SK-N-SH treated with all-trans-retinoic acid at 6 μM for 48 hours (cell line): ENCODE data around the gene VPS26B.

Experiments
- ATAC-seq: fragments of 200-7000 bp; cut with Tn5 transposase; 3 replicates; pipeline ENCODE4 v1.9.1; 2020; ENCODE audit warnings: mild to moderate bottlenecking, moderate library complexity
- ARNTL ChIP-seq: fragments of 450-650 bp; formaldehyde crosslinking; IDR thresholded peaks from 2 replicates; pipeline ENCODE4 v1.5.0; 2020; ENCODE audit warnings: low read depth, mild to moderate bottlenecking, moderate library complexity, borderline replicate concordance
- ESRRG ChIP-seq: fragments of 250-450 bp; sonication (Bioruptor Pico); IDR thresholded peaks from 2 replicates; pipeline ENCODE4 v1.6.1; 2021; ENCODE audit warnings: mild to moderate bottlenecking
- GLIS3 ChIP-seq: fragments of 250-450 bp; sonication (Bioruptor Pico); IDR thresholded peaks from 2 replicates; pipeline ENCODE4 v1.5.0; 2020; ENCODE audit warnings: mild to moderate bottlenecking, moderate library complexity
- ISL1 ChIP-seq: fragments of 250-450 bp; sonication (Bioruptor Pico); IDR thresholded peaks from 2 replicates; pipeline ENCODE4 v2.1.2; 2022; ENCODE audit warnings: mild to moderate bottlenecking, moderate library complexity
- OSR1 ChIP-seq: fragments of 250-450 bp; sonication (Bioruptor Pico); IDR thresholded peaks from 2 replicates; pipeline ENCODE4 v1.8.0; 2022; ENCODE audit warnings: moderate library complexity, mild to moderate bottlenecking, inconsistent platforms
- PPARA ChIP-seq: fragments of 250-450 bp; sonication (Bioruptor Pico); IDR thresholded peaks from 2 replicates; pipeline ENCODE4 v1.5.0; 2020; ENCODE audit warnings: mild to moderate bottlenecking, borderline replicate concordance
- RARB ChIP-seq: fragments of 250-450 bp; sonication (Bioruptor Pico); IDR thresholded peaks from 2 replicates; pipeline ENCODE4 v1.8.0; 2021; ENCODE audit warnings: mild to moderate bottlenecking, moderate library complexity
- SNAI2 ChIP-seq: fragments of 250-450 bp; sonication (Bioruptor Pico); IDR thresholded peaks from 2 replicates; pipeline ENCODE4 v1.5.0; 2020; ENCODE audit warnings: mild to moderate bottlenecking, moderate library complexity
- TCF4 ChIP-seq: fragments of 250-450 bp; sonication (Bioruptor Pico); IDR thresholded peaks from 2 replicates; pipeline ENCODE4 v1.8.0; 2021; ENCODE audit warnings: mild to moderate bottlenecking, moderate library complexity, borderline replicate concordance
- TOX ChIP-seq: fragments of 250-450 bp; sonication (Bioruptor Pico); IDR thresholded peaks from 2 replicates; pipeline ENCODE4 v1.8.0; 2021; ENCODE audit warnings: mild to moderate bottlenecking, moderate library complexity, borderline replicate concordance
- ZC3H10 ChIP-seq: fragments of 250-450 bp; sonication (Bioruptor Pico); IDR thresholded peaks from 2 replicates; pipeline ENCODE4 v1.5.1; 2021; ENCODE audit warnings: mild to moderate bottlenecking, moderate library complexity
- ZFP3 ChIP-seq: fragments of 250-450 bp; sonication (Bioruptor Pico); IDR thresholded peaks from 2 replicates; pipeline ENCODE4 v1.5.0; 2020; ENCODE audit warnings: mild to moderate bottlenecking, moderate library complexity
- ZFP30 ChIP-seq: fragments of 450-650 bp; formaldehyde crosslinking; IDR thresholded peaks from 2 replicates; pipeline ENCODE4 v1.5.0; 2022; ENCODE audit warnings: mild to moderate bottlenecking, moderate library complexity
- ZNF565 ChIP-seq: fragments of 450-650 bp; formaldehyde crosslinking; conservative IDR thresholded peaks from 2 replicates; pipeline ENCODE4 v1.5.0; 2020; ENCODE audit warnings: low read depth, mild to moderate bottlenecking, moderate library complexity
- ZNF70 ChIP-seq: fragments of 450-650 bp; formaldehyde crosslinking; IDR thresholded peaks from 2 replicates; pipeline ENCODE4 v1.5.0; 2020; ENCODE audit warnings: mild to moderate bottlenecking, moderate library complexity
- ZNF8 ChIP-seq: fragments of 450-650 bp; formaldehyde crosslinking; IDR thresholded peaks from 2 replicates; pipeline ENCODE4 v1.5.0; 2020; ENCODE audit warnings: mild to moderate bottlenecking, moderate library complexity
- TF ChIP-seq, protein P1 (sequence below): fragments of 250-450 bp; sonication (Bioruptor Pico); IDR thresholded peaks from 2 replicates; pipeline ENCODE4 v1.5.1; 2020; ENCODE audit warnings: low read depth, mild to moderate bottlenecking, moderate library complexity
- TF ChIP-seq, protein P2 (sequence below): fragments of 250-450 bp; sonication (Bioruptor Pico); IDR thresholded peaks from 2 replicates; pipeline ENCODE4 v1.8.0; 2020; ENCODE audit warnings: mild to moderate bottlenecking, moderate library complexity, borderline replicate concordance
- TF ChIP-seq, protein P3 (sequence below): fragments of 250-450 bp; sonication (Bioruptor Pico); IDR thresholded peaks from 2 replicates; pipeline ENCODE4 v1.8.0; 2021; ENCODE audit warnings: low read depth, mild to moderate bottlenecking, moderate library complexity, borderline replicate concordance
- TF ChIP-seq, protein P4 (sequence below): fragments of 250-450 bp; sonication (Bioruptor Pico); IDR thresholded peaks from 2 replicates; pipeline ENCODE4 v1.5.0; 2020; ENCODE audit warnings: mild to moderate bottlenecking, moderate library complexity

Gene VPS26B

DNA sequence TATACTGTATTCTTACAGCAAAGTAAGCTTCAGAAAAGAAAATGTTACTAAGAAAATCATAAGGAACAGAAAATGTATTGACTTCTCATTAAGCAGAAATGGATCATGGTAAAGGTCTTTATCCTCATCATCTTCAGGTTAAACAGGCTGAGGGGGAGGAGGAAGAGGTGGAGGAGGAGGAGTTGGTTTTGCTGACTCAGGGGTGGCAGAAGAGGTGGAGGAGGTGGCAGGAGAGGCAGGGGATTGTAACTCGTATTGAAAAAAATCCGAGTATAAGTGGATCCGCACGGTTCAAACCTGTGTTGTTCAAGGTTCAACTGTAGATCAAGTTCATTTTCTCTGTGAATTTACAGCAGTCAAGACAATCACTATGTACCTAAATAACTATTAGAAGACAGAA, 64.7 kb downstream of the VPS26B start (continued):
- TF ChIP-seq, protein P1, sequence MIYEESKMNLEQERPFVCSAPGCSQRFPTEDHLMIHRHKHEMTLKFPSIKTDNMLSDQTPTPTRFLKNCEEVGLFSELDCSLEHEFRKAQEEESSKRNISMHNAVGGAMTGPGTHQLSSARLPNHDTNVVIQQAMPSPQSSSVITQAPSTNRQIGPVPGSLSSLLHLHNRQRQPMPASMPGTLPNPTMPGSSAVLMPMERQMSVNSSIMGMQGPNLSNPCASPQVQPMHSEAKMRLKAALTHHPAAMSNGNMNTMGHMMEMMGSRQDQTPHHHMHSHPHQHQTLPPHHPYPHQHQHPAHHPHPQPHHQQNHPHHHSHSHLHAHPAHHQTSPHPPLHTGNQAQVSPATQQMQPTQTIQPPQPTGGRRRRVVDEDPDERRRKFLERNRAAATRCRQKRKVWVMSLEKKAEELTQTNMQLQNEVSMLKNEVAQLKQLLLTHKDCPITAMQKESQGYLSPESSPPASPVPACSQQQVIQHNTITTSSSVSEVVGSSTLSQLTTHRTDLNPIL: no peak
- TF ChIP-seq, protein P2, sequence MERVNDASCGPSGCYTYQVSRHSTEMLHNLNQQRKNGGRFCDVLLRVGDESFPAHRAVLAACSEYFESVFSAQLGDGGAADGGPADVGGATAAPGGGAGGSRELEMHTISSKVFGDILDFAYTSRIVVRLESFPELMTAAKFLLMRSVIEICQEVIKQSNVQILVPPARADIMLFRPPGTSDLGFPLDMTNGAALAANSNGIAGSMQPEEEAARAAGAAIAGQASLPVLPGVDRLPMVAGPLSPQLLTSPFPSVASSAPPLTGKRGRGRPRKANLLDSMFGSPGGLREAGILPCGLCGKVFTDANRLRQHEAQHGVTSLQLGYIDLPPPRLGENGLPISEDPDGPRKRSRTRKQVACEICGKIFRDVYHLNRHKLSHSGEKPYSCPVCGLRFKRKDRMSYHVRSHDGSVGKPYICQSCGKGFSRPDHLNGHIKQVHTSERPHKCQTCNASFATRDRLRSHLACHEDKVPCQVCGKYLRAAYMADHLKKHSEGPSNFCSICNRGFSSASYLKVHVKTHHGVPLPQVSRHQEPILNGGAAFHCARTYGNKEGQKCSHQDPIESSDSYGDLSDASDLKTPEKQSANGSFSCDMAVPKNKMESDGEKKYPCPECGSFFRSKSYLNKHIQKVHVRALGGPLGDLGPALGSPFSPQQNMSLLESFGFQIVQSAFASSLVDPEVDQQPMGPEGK (CRISPR knock-in tag): no peak

DNA sequence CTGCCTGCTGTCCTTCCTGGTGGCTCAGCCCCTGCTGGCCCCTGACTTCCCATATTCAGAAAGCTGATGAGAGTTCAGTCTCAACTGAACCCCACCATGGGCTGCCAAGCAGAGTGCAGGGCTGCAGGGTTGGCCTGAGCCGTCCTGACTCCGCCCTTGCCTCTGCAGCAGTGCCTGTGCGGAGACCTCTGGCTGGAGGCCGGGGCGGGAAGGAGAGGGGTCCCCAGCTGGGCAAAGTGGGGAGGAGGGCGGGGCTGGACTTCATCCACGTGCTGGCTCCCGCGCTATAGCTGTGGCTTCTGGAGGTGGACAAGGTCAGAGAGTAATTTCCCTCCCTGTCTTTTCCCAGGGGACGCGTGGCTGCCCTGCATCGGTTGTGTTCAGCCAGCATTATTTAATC, 65.3 kb downstream of the VPS26B start:
- no peak for ATAC-seq
- TF ChIP-seq PPARA: no peak
- no peak for TF ChIP-seq ZFP3 (CRISPR knock-in tag)
- TF ChIP-seq ZFP30 (CRISPR knock-in tag): no peak
- TF ChIP-seq, protein P3, sequence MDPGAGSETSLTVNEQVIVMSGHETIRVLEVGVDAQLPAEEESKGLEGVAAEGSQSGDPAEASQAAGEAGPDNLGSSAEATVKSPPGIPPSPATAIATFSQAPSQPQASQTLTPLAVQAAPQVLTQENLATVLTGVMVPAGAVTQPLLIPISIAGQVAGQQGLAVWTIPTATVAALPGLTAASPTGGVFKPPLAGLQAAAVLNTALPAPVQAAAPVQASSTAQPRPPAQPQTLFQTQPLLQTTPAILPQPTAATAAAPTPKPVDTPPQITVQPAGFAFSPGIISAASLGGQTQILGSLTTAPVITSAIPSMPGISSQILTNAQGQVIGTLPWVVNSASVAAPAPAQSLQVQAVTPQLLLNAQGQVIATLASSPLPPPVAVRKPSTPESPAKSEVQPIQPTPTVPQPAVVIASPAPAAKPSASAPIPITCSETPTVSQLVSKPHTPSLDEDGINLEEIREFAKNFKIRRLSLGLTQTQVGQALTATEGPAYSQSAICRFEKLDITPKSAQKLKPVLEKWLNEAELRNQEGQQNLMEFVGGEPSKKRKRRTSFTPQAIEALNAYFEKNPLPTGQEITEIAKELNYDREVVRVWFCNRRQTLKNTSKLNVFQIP (CRISPR knock-in tag): no peak
- no peak for TF ChIP-seq ARNTL (CRISPR knock-in tag)
- TF ChIP-seq TOX (CRISPR knock-in tag): no peak
- TF ChIP-seq SNAI2: no peak
- TF ChIP-seq, protein P4, sequence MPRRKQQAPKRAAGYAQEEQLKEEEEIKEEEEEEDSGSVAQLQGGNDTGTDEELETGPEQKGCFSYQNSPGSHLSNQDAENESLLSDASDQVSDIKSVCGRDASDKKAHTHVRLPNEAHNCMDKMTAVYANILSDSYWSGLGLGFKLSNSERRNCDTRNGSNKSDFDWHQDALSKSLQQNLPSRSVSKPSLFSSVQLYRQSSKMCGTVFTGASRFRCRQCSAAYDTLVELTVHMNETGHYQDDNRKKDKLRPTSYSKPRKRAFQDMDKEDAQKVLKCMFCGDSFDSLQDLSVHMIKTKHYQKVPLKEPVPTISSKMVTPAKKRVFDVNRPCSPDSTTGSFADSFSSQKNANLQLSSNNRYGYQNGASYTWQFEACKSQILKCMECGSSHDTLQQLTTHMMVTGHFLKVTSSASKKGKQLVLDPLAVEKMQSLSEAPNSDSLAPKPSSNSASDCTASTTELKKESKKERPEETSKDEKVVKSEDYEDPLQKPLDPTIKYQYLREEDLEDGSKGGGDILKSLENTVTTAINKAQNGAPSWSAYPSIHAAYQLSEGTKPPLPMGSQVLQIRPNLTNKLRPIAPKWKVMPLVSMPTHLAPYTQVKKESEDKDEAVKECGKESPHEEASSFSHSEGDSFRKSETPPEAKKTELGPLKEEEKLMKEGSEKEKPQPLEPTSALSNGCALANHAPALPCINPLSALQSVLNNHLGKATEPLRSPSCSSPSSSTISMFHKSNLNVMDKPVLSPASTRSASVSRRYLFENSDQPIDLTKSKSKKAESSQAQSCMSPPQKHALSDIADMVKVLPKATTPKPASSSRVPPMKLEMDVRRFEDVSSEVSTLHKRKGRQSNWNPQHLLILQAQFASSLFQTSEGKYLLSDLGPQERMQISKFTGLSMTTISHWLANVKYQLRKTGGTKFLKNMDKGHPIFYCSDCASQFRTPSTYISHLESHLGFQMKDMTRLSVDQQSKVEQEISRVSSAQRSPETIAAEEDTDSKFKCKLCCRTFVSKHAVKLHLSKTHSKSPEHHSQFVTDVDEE: no peak
- no peak for TF ChIP-seq ISL1 (CRISPR knock-in tag)
- TF ChIP-seq ZNF8 (CRISPR knock-in tag): no peak
- no peak for TF ChIP-seq ZNF565 (CRISPR knock-in tag)
- no peak for TF ChIP-seq ZNF70 (CRISPR knock-in tag)
- no peak for TF ChIP-seq TCF4 (CRISPR knock-in tag)
- no peak for TF ChIP-seq OSR1 (CRISPR knock-in tag)

DNA sequence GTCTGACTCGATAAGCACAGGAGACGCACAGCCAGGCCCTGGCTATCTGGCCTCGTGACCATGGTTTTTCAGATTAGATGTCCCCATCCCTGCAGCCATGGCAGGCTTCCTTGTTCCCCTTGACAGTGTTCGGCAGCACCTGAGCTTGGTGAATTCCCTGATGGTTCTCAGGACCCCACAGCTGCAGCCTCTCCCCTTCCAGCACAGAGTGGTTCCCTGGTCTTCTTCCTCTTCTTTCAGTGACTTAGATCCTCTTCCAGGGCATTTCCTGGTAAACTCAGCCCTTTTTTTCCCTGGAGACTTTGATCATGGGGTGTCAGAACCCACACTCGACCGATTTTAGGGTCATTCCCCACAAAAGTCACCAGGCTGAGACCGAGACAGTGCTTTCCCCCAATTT, 66.2 kb downstream of the VPS26B start:
- ATAC-seq: no peak
- TF ChIP-seq ZC3H10 (no peak), ZFP3 (CRISPR knock-in tag) (no peak), ZNF8 (CRISPR knock-in tag) (no peak), ARNTL (CRISPR knock-in tag) (no peak), TCF4 (CRISPR knock-in tag) (no peak), RARB (CRISPR knock-in tag) (no peak), GLIS3 (no peak), ESRRG (no peak), ZNF565 (CRISPR knock-in tag) (no peak), TOX (CRISPR knock-in tag) (no peak)
- TF ChIP-seq, protein P3 (CRISPR knock-in tag): no peak
- TF ChIP-seq, protein P1: no peak
